GM10248 (cell line): Measurements from ENCODE around the gene GRIK2.

Experiments used
- CTCF ChIA-PET: fragments of 300-600 bp; sonication (Branson Sonifier 250); formaldehyde crosslinking; extraction: SDS; loops from one replicate; lab custom pipeline; 2021; ENCODE audit warnings: antibody characterized with exemption; lab: Yijun Ruan, JAX
- POLR2A ChIA-PET: fragments of 350-650 bp; sonication (Branson Sonifier 250); formaldehyde crosslinking; extraction: SDS; loops from one replicate; lab custom pipeline; 2020; ENCODE audit warnings: antibody characterized with exemption; lab: Yijun Ruan, JAX
- DNase-seq: peaks from one replicate; pipeline ENCODE4 v3.0.0; 2012; ENCODE audit errors: extremely low spot score
- TF ChIP-seq, protein P1 (sequence below): IDR thresholded peaks from 2 replicates; pipeline ENCODE4 v1.5.1; 2012; ENCODE audit warnings: mild to moderate bottlenecking, low read depth; ENCODE audit errors: extremely low read depth, missing control alignments, control extremely low read depth

GRIK2 gene

DNA sequence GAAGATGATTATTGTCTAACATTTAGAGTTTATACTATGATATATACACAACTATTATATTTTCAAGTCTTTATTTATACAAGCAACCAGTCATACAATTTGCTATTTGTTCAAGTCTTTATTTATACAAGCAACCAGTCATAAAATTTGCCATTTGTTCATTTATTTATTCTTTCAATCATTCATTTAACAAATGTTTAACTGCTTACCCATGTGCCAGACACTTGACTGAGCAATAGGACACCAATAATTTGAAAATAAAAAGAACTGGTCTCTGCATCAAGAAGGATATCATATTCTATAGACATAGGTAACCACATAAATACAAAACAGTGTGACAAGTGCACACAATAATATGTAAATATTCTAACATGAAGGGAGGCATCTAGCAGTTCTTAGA is 20.3 kb downstream of the GRIK2 start:
- CTCF ChIA-PET: interaction anchor here (1.2 kb wide), 1 partner anchor 54 kb away, joined by 3 read pairs; no protein-coding TSS in a partner anchor
- TF ChIP-seq, protein P1, sequence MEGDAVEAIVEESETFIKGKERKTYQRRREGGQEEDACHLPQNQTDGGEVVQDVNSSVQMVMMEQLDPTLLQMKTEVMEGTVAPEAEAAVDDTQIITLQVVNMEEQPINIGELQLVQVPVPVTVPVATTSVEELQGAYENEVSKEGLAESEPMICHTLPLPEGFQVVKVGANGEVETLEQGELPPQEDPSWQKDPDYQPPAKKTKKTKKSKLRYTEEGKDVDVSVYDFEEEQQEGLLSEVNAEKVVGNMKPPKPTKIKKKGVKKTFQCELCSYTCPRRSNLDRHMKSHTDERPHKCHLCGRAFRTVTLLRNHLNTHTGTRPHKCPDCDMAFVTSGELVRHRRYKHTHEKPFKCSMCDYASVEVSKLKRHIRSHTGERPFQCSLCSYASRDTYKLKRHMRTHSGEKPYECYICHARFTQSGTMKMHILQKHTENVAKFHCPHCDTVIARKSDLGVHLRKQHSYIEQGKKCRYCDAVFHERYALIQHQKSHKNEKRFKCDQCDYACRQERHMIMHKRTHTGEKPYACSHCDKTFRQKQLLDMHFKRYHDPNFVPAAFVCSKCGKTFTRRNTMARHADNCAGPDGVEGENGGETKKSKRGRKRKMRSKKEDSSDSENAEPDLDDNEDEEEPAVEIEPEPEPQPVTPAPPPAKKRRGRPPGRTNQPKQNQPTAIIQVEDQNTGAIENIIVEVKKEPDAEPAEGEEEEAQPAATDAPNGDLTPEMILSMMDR: no peak
- POLR2A ChIA-PET: no interaction called here
- no peak for DNase-seq

DNA sequence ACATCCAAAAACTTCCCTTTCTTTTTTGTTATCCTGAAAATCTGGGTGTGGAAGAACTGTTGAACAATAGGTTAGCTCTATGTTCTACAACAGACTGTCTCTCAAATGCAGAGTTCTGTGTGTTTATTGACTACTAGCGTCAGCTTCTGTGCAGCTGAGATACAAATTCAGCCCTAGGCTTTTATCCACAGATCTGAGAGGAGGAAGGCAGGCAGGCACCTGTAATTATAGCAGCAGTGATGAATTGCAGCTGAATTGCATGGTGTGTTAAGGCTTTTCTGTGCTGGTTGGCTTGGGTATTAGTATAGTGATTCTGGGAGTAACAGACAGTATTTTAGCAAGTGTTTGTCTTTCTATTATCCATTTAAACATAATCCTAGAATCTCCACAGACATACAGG is 24.4 kb downstream of the GRIK2 start:
- CTCF ChIA-PET: no interaction called here
- POLR2A ChIA-PET: no interaction called here
- DNase-seq: no peak
- TF ChIP-seq, protein P1: no peak

DNA sequence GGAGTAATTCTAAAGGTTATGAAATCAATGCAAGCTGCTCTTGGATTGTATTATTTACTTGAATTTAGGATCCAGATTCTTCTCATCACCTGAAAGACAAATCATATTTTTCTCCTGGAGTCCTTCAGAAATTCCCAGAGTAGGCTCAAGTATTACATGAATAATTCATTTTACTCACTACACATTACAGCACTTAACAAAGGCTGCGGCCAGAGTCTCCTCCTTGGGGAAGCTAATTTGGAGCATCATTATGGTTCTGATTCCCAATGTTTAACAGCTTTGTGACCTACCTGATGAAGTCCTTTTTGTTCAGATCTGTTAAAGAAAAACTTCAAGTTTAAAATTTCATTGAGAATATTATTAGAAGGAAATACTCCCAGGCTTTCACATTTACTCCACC is 28.7 kb downstream of the GRIK2 start:
- POLR2A ChIA-PET: no interaction called here
- TF ChIP-seq, protein P1: no peak
- CTCF ChIA-PET: no interaction called here

DNA sequence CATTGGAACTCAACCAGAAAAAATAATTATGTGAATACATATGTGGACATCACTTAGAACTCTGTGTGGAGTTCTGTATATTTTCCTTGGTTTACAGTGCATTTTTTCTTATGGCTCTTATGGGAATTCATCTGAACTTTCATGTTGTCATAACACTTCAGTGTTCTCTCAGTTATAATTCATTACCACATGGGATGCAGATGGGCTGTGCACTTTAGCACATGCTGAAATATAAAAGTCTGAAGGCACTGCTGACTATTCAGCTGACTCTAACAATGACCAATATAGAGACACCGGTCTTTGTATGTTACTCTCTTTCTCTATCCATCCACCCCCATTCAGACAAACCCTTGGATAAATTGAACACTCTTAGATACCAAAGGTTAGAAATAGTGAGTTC is 29.3 kb downstream of the GRIK2 start:
- CTCF ChIA-PET: no interaction called here
- POLR2A ChIA-PET: no interaction called here
- TF ChIP-seq, protein P1: no peak
- DNase-seq: no peak

More for the DNA sequence above, 28.7 kb downstream of the GRIK2 start:
- DNase-seq: no peak

DNA sequence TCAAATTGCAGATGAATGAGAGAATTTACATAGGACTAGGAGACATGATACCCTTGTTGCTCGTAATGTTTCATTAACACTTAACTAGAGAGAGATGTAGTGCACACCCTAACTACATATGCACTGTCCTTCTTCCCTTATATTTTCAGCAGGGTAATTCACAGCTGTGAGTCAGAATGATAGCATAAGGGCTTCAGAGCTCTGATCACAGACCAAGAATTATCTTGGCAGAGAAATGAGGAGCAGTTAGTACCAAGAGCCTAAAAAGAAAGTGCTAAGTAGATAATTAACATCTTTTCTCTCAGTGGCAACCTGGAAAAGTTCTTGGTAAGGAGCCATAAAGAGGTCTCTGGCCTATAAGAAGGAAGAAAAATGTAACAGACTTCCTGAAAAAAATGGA is 35.8 kb downstream of the GRIK2 start:
- POLR2A ChIA-PET: no interaction called here
- TF ChIP-seq, protein P1: no peak
- CTCF ChIA-PET: interaction anchor here (1.2 kb wide), 1 partner anchor 10 kb away, joined by 3 read pairs; no protein-coding TSS in a partner anchor

DNA sequence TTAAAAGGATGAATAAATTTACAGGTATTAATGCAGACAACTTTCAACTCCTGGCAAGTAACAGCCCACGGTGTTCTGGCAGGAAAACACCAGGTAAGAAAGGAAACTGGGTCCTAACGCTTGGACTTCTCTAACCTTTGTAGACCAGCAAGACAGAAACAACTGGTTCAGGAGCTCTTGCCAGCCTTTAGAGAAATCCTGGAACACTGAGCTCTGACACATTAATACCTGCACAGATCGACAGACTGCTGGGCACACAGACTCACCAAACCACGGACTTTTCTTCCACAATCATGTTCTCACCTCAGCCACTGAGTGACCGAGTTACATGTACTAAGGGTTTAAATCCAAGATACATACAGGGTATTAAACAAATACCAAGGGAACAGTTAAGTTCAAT is 36.3 kb downstream of the GRIK2 start:
- POLR2A ChIA-PET: no interaction called here
- TF ChIP-seq, protein P1: no peak
- CTCF ChIA-PET: interaction anchor here (0.9 to 1.2 kb wide), 2 partner anchors 10 to 23 kb away, joined by 3 read pairs; no protein-coding TSS in a partner anchor
- DNase-seq: no peak

More for the DNA sequence above, 35.8 kb downstream of the GRIK2 start:
- no peak for DNase-seq

DNA sequence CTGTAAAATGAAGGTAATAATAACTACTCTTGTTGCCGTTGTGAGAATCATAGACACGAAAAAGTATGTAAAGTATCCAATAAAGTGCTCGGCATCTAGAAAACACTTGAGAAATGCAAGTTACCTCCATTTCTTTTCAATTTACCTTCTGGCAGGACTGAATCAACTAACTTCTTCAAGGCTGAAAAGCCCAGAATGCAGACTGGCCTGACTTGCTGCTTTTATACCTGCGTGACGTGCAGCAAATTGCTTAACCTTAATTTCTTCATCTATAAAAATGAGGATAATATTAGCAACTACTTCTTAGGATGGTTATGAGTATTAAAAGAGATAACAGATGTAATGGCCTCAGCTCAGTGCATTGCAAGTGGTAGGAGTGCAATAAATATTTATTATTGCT is 39.6 kb downstream of the GRIK2 start:
- ChIA-PET POLR2A (no interaction called here), CTCF (no interaction called here)
- TF ChIP-seq, protein P1: no peak
- no peak for DNase-seq
